GM18507 (cell line): ENCODE data around the gene PSPN.

Experiments
- DNase-seq: peaks from one replicate; pipeline ENCODE4 v3.0.0; 2011; ENCODE audit warnings: low read depth; ENCODE audit not compliant: insufficient read length; ENCODE audit errors: extremely low spot score
- FAIRE-seq: peaks from 2 replicates; lab custom pipeline; 2011; peaks lifted over from hg19 to GRCh38; lab: Jason Lieb, UNC

Gene PSPN

GRCh38 chr19:6375411-6376010 lies at the start of gene PSPN:
TSS of gene PSPN (minus strand) at chr19:6375933. CDS start at chr19:6375849, 84 bp downstream.
- FAIRE-seq: no peak

GRCh38 chr19:6424939-6425731 lies 49.4 kb upstream of the PSPN start:
- peak; percentile 100 for FAIRE-seq
- peak; percentile 97 for DNase-seq

More at GRCh38 chr19:6375411-6376010, at the start of gene PSPN:
- DNase-seq: no peak

GRCh38 chr19:6424195-6424938 lies 48.6 kb upstream of the PSPN start, which contains the start of gene KHSRP:
TSS of gene KHSRP (minus strand) at chr19:6424811. CDS start at chr19:6424701, 110 bp downstream.
- DNase-seq: no peak
- no peak for FAIRE-seq

- FAIRE-seq (peak; percentile 59), DNase-seq (no peak)
These were observed 47.9 kb upstream of the PSPN start for GRCh38 chr19:6423499-6424194.

- FAIRE-seq (no peak), DNase-seq (no peak)
These were observed 45.6 kb upstream of the PSPN start for GRCh38 chr19:6421075-6422014.

- no peak for FAIRE-seq
- no peak for DNase-seq
These were observed 42.8 kb upstream of the PSPN start for GRCh38 chr19:6418562-6418932.

- FAIRE-seq (no peak), DNase-seq (no peak)
These were observed 42.2 kb upstream of the PSPN start for GRCh38 chr19:6417713-6418561.

- DNase-seq: no peak
- FAIRE-seq: no peak
These were observed 41.1 kb upstream of the PSPN start for GRCh38 chr19:6416658-6417405.

- no peak for DNase-seq
- no peak for FAIRE-seq
These were observed 40.0 kb upstream of the PSPN start for GRCh38 chr19:6415591-6416190.

- FAIRE-seq: no peak
These were observed 39.3 kb upstream of the PSPN start for GRCh38 chr19:6414793-6415590.

GRCh38 chr19:6413721-6414643 lies 38.2 kb upstream of the PSPN start:
- FAIRE-seq (no peak), DNase-seq (no peak)

More at GRCh38 chr19:6414793-6415590, 39.3 kb upstream of the PSPN start:
- DNase-seq: no peak

- FAIRE-seq: no peak
- DNase-seq: no peak
These were observed 37.6 kb upstream of the PSPN start for GRCh38 chr19:6413291-6413690.

GRCh38 chr19:6412447-6413091 lies 36.8 kb upstream of the PSPN start:
- DNase-seq (peak; percentile 32), FAIRE-seq (no peak)

GRCh38 chr19:6412061-6412446 lies 36.3 kb upstream of the PSPN start:
- FAIRE-seq (no peak), DNase-seq (no peak)

- no peak for FAIRE-seq
- DNase-seq: no peak
These were observed 33.6 kb upstream of the PSPN start for GRCh38 chr19:6409346-6409745.
